Left kidney (tissue), 2 donors: Measurements from ENCODE around the gene UBE2R2. TPM values are rescaled to one million over a fixed set of nuclear protein-coding genes. Genes with fewer than 3 reads are reported as not detected.
A peak's percentile ranks its signal among the peaks of the same experiment; 100 is the strongest.
"Not testable (repeated sequence)": the region's sequence is repeated elsewhere in the genome, so short reads cannot be mapped to it uniquely, and the experiment has no call there.

ENCODE experiments used
- DNase-seq: peaks from one replicate; pipeline ENCODE4 v3.0.0-alpha.2; 2013
- polyA plus RNA-seq: library from polyadenylated mRNA; unstranded; fragments of 120-200 nt; gene quantifications from one replicate; pipeline ENCODE4 v1.2.1, GENCODE V29; 2013; ENCODE audit not compliant: insufficient read length

UBE2R2 gene
- polyA plus RNA-seq, 1 donor, result 66.2 TPM

DNA sequence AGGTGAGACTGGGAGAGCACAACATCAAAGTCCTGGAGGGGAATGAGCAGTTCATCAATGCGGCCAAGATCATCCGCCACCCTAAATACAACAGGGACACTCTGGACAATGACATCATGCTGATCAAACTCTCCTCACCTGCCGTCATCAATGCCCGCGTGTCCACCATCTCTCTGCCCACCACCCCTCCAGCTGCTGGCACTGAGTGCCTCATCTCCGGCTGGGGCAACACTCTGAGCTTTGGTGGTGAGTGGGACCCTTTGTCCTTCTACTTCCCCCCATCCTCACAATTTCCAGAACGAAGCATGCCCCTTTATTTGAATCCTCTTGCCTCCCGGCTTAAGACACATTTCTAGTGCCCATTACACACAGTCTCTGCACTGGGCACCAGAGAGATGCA is 19.1 kb upstream of the UBE2R2 start:
- DNase-seq, result no peak

DNA sequence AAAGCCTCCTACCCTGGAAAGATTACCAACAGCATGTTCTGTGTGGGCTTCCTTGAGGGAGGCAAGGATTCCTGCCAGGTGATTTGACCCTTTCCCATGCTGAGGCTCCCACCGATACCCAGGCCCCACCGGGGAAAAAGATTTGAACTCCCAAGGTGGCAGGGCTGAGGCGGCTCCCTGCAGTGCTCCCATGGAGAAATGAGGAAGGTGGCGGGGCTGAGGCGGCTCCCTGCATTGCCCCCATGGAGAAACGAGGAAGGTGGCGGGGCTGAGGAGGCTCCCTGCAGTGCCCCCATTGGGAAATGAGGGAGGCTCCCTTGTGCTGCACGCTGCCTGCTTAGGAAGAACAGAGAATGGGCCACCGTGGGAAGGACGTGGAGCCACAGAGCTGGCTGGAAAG is 18.4 kb upstream of the UBE2R2 start:
- no peak for DNase-seq

- no peak for DNase-seq
These were observed 16.8 kb upstream of the UBE2R2 start for GRCh38 chr9:33799928-33800704.

GRCh38 chr9:33800886-33801285 is 16.1 kb upstream of the UBE2R2 start:
- no peak for DNase-seq

DNA sequence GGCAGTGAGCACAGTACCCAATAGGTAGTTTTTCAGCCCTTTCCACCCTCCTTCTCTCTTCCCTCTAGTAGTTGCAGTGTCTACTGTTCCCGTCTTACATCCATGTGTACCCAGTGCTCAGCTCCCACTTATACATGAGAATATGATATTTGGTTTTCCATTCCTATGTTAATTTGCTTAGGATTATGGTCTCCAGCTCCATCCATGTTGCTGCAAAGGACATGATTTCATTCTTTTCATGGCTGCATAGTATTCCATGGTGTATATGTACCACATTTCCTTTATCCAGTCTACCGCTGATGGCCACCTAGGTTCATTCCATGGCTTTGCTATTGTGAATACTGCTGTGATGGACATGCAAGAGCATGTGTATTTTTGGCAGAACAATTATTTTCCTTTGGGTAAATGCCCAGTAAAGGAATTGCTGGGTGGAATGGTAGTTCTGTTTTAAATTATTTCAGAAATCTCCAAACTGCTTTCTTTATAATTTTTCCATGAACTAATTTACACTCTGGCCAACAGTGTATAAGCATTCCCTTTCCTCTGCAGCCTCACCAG is 14.9 kb upstream of the UBE2R2 start:
- not testable (repeated sequence) for DNase-seq

- DNase-seq, result not testable (repeated sequence)
These were observed 12.8 kb upstream of the UBE2R2 start for GRCh38 chr9:33804196-33804595.

DNA sequence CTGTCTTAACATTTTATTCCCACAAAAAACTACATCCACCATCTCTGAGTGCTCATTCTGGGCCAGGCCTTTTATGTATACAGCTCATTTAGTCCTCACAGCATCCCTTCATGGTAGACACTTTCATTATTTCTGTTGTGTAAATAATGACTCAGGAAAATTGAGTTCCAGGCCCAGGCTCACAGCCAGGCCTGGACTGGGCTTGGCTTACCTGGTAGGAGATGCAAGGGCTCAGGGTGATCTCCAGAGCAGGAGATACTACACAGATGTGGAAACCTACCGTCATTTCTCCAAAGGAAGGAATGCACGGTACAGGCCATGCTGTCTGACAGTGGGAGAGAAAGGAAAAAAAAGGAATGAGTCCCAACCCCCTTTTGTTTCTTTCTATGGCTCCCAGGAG is 9.8 kb upstream of the UBE2R2 start:
- DNase-seq, result not testable (repeated sequence)

- not testable (repeated sequence) for DNase-seq
These were observed 8.0 kb upstream of the UBE2R2 start for GRCh38 chr9:33808979-33809322.

GRCh38 chr9:33809506-33809905 is 7.5 kb upstream of the UBE2R2 start:
- DNase-seq, result no peak

DNA sequence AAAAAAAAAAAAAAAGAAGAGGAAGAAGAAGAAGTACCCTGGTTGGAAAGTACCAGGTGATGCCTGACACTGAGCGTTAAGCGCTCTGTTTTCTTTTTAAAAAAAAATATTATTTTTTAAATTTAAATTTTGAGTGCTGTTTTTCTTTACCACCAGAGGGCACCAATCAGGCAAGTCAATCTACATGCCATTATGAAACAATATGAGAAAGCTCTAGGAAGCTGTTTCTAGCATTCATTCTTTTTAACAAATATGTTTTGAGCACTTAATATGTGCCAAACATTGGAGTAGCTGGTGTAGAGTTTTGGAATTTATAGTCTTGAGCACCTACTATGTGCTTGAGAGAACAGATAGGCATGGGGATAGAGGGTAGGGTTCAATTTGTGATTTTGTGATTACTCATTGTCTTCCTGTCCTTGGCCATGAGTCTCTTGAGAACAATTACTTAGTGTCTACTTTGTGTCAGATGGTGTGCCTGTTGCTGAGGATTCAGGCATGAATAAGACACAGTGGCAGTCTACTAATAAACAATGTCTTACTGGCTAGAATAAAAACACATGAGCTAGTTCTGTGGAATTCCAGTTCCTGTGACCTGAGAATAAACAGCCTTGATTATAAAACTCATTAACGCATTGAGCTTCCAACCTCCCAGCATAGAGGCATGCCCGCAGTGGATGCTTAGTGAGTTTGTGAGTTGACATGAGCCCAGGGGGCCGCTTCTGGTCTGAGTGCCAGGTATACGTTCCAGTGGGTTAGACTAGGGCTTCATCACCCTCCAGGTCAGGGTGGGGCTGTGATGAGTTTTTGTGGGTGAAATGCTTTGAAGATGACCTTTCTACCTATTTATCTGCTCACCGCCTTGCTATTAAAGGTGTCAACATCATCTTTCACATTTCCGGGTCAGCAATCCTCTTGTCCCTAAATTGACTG is 3.0 kb upstream of the UBE2R2 start:
- peak; percentile 22 for DNase-seq

DNA sequence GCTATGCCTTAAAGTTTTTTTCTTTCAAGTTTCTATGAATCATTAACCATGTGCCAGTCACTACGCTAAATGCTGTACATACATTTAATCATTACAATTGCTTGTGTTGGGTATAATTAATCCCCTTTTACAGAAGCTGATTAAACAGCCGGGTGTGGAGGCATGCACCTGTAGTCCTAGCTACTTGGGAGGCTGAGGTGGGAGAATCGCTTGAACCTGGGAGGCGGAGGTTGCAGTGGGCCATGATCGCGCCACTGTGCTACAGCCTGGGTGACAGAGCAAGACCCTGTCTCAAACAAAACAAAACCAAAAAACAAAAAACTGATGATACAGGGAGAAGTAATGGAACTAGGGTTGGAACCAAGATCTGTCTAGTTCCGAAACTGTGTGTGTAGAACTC is 1.2 kb upstream of the UBE2R2 start:
- no peak for DNase-seq

DNA sequence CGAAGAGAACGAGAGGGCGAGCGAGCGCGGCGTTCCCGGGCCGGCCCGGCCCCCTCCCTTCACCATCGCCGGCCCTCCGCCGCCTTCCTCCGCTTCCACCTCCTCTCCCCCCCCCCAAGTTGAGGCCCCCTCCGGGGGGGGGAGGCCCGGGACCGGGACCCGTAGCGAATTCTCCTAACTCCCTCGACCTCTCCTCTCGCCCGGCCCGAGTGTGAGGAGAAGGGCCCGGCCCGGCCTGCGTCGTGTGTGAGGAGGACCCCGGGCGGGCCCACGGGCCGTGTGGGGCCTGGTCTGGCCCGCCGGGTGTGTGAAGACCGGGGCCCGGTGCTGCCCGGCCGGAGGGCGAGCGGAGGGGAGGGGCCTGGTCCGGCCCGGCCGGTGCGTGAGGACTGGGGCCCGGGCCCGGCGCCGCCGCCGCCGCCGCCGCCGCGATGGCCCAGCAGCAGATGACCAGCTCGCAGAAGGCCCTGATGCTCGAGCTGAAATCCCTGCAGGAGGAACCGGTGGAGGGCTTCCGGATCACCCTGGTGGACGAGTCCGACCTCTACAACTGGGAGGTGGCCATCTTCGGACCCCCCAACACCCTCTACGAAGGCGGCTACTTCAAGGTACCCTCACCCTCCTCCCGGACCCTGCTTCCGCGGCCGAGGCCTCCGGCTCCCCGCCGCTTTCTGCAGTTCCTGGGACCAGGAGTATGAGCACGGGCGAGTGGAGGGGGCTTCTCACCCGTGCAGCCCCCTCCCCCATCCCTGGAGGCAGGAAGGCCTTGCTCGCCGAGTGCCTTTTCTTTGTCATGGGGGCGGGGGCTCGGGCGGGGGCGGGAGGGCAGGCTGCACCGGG is 587 bp downstream of the UBE2R2 start:
- DNase-seq, result peak; percentile 48

GRCh38 chr9:33818167-33818846 is 1.3 kb downstream of the UBE2R2 start:
- peak; percentile 41 for DNase-seq

- DNase-seq, result no peak
These were observed 2.0 kb downstream of the UBE2R2 start for GRCh38 chr9:33818847-33819500.

DNA sequence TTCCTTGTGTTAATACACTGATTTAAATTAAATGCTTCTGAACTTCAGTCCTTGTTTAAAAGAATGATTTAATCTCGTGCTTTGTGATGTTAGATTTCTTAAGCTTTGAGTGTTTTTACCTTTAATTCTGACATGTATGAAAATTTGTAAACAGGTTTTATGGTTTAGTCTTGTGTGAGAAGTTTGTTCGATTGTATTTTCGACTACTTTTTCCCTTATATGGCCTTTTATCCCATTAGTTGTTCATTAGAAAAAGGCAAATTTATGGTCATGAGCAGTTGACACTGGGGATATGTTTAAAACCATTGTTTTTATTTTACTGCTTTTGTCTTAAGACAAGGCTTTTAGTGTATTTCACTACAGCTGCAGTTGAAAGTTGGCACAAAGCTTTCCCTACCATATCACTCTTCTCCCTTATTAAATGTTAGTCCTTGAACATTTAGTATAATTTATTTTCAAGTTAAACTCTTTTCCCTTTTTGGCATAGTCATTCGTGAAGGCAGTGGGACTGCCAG is 3.3 kb downstream of the UBE2R2 start:
- no peak for DNase-seq

GRCh38 chr9:33823801-33824200 is 6.8 kb downstream of the UBE2R2 start:
- DNase-seq, result no peak

DNA sequence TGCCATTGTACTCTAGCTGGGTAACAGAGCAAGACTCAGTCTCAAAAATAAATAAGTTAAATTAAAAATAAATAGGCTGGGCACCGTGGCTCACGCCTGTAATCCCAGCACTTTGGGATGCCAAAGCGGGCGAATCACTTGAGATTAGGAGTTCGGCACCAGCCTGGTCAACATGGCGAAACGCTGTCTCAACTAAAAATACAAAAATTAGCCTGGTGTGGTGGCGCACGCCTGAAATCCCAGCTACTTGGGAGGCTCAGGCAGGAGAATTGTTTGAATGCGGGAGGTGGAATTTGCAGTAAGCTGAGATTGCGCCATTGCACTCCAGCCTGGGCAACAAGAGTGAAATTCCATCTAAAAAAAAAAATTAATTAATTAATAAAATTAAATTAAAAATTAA is 10.3 kb downstream of the UBE2R2 start:
- DNase-seq, result not testable (repeated sequence)

- DNase-seq, result not testable (repeated sequence)
These were observed 12.8 kb downstream of the UBE2R2 start for GRCh38 chr9:33829641-33830230.

DNA sequence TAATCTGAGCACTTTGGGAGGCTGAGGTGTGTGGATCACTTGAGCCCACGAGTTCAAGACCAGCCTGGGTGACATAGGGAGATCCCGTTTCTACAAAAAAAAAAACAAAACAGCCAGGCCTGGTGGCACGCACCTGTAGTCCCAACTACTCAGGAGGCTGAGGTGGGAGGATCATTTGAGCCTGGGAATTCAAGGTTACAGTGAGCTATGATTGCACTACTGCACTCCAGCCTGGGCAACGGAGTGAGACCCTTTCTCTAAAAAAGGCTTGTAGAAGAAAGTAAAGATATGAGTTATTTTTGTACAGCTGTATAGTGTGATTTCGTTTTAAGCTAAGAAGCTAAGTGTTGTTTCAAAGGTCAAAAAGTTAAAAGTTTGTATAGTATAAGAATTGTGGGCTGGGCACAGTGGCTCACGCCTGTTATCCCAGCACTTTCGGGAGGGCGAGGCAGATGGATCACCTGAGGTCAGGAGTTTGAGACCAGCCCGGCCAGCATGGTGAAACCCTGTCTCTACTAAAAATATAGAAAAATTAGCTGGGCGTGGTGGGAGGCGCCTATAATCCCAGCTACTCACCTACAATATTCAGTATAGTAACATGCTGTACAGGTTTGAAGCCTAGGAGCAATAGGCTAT is 18.8 kb downstream of the UBE2R2 start:
- no peak for DNase-seq

DNA sequence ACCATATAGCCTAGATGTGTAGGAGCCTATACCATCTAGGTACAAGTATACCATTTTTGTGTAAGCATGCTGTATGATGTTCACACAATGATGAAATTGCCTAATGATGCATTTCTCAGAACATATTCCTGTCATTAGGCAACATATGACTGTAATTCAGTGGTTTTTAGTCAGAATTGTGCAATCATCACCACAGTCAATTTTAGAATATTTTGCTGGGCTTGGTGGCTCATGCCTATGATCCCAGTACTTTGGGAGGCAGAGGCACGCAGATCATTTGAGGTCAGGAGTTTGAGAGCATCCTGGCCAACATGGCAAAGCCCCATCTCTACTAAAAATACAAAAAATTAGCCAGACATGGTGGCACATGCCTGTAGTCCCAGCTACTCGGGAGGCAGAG is 19.3 kb downstream of the UBE2R2 start:
- DNase-seq, result not testable (repeated sequence)
